LoVo (cell line): ENCODE measurements around the gene GPATCH2L.

Source experiments
- DNase-seq: peaks from one replicate; pipeline ENCODE4 v3.0.0-alpha.2; 2016; ENCODE audit warnings: low spot score

Gene GPATCH2L

GRCh38 chr14:76201162-76201561 is 49.4 kb downstream of the GPATCH2L start:
- no peak for DNase-seq

- DNase-seq, result no peak
Observed at GRCh38 chr14:76203086-76204001, 51.6 kb downstream of the GPATCH2L start.

DNA sequence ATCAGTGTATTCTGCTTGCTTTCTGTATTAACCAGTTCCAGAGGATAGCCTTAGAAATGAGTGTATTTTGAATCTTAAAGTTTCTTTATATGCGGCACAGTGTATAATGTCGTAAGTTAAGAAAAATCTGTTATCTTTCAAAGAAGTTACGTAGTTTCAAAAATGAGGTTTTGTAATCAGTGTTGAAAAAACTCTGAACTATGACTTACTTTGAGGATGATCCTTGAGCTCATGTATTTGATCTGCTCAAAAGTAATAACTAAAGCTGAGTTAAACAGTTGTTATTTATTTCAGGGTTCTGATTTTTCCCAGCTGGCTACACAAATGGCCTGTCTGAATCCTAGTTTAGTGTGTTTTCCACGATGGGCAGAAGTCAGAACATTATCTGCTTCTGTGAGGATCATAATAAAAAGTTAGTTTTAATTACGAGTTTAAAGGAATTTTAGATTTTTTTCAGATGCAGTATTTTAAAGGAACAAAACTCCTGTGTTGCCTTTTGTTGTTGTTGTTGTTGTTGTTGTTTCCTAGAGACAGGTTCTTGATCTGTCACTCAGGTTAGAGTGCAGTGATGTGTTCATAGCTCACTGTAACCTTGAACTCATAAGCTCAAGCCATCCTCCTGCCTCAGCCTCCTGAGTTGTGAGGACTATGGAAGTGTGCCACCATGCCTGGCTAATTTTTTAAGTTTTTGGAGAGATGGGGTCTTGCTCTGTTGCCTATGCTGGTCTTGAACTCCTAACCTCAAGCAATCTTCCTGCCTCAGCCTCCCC is 52.9 kb downstream of the GPATCH2L start:
- no peak for DNase-seq

GRCh38 chr14:76205708-76206107 is 54.0 kb downstream of the GPATCH2L start:
- no peak for DNase-seq

DNA sequence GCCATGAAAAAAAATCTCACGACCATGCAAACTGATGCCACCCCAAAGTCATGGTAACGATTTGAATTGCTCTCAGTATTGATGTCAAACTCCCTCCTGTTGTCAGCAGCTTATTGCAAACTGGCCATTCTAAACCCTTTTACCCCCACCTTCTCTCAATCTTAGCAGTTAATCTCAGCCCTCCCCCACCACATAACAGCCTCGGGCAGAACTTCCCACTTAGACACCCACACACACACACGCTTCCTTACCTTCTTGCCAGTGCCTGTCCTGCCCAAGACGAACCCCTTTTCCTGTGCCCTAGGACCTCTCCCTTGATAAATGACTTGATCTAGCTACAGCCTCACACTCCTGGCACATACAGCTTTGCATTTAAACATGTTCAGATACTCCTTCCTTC is 56.6 kb downstream of the GPATCH2L start:
- no peak for DNase-seq

DNA sequence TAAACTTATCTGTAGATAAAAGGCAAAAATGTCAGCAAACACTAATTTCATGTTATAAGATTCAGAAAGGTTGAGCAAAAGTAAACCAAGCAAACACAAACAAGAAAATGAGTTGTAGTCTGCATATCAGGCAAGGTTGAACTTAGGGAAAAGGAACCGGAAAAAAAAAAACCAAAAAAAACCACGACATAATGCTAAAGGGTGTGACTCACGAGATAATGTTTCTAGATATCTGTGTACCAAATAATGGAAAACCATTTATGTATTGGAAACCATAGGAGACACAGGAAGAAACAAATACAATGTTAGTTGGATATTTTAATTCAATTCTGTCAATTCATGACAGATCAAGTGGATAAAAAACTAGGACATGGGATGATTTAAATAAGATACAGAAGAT is 60.5 kb downstream of the GPATCH2L start:
- DNase-seq, result no peak

- DNase-seq, result no peak
Observed at GRCh38 chr14:76217179-76217578, 65.5 kb downstream of the GPATCH2L start.

- no peak for DNase-seq
Observed at GRCh38 chr14:76218662-76219061, 66.9 kb downstream of the GPATCH2L start.

- DNase-seq, result no peak
Observed at GRCh38 chr14:76219873-76220272, 68.2 kb downstream of the GPATCH2L start.

DNA sequence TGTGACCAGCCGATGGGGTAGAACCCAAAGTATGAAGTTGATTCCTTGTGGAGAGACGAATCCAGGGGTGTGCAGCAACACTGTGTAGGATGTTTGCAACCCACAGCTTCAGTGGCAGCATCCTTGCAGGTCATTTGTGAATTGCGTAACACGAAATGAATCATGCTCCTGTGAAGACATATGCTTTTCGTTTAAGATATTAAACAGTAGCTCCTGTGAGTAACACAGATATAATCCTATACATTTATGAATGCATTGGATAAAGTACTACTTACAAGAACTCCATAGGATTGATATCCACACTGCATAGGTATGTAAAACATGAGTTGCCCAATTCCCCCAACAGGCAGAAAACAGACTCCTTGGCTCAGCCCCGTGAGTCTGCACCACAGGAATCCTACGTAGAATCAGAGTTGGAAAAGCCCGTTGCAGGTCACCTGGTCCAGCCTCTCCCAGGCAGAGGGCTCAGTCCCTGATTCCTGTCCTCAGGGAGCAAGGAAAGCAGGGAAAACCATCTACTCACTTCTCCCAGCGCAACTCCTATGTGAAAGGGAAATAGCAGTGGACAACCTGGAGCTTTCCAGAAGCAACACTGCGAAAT is 75.8 kb downstream of the GPATCH2L start:
- no peak for DNase-seq

DNA sequence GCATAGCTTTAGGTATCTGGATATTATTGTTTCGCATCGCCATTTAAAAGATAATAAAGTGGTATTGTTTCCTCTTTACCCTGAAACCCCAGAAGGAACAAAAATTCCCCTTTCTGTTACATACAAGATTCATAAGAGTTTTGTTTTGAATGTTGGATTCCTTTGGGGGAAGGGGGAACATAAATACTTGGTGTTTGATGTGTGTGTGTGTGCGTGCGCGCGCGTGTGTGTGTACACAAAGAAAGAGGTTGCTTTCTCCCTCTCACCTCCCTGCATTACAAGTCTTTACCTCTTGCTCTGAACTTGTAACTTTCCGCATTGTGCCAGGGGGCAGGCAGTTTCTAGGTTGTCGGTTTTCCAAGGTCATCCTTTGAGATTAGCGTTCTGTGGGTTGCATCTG is 76.4 kb downstream of the GPATCH2L start:
- DNase-seq, result no peak

DNA sequence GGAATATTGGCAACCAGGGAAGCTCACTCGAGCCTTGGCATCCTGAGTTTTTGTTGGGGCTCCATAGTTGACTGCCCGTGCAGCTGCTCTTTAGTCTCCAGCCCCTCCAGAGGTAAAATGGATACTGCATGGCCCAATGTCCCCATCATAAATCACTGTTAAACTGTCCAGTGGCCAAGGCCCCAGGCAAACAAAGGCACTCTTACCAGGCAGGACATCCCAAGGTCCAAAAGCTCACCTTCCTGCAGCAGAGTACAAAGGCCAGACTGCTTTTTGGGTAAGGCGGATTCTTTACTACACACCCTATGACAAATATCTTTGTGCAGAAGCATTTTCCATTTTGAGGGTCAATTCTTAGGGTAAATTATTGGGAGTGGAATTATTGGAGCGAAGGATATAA is 81.1 kb downstream of the GPATCH2L start:
- DNase-seq, result no peak

DNA sequence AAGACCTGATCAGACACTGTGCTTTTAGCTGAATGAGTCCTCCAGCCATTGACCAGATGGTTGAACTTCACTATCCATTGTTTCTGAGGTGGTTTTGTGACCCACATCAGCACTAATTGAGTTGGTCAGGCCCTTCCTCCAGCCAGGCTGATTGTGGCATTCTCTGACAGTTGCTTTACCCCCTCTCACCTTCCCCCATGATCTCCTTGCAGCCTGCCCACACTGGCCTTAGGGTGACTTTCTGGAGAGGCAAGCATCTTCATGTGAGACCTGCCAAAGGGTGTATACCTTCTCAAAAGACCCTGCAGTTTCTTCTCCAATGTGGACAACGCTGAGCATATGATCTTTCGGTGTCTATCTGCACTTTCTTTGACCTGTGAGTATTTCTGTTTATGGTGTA is 83.9 kb downstream of the GPATCH2L start:
- DNase-seq, result no peak

DNA sequence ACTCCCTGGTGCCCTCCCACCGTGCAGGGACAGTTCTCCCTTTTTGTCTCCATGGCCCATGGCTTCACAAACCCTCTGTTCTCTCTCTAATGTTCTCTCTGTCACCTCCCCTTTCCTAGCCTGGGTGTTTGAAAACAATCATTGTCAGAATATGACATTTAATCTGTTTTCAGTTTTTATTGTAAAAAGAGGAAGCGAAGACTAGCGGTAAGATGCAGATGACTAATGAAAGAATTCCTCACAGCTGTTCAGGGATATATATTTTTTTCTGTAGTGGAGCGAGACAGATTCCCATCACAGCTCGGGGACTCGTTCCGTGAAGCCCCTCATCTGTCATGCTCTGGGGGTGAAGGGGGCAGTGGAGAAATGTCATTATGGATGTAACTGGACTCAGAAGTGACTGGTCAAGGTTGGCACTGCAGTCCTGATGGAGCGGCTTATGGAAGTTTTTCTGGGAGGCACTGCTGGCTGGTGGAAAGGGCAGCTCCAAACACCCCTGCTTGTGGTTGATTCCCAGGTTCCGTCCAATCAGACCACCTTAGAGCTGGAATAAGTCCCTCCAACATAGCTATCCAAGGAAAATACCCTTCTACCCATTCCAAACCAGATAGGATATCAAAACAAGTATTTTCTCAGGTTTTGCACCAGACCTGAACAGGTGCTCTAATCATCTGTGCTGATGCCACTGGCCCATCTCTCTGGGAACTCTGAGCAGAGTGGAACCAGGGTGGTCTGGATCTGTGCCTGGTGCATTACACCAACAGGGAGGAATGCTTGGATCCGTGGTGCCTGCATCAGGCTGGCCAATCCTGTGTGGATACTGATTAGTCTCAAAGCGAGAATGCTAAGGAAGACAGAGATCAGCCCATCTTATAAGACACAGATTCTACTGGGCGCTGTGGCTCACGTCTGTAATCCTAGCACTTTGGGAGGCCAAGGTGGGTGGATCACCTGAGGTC is 84.7 kb downstream of the GPATCH2L start:
- DNase-seq, result no peak

DNA sequence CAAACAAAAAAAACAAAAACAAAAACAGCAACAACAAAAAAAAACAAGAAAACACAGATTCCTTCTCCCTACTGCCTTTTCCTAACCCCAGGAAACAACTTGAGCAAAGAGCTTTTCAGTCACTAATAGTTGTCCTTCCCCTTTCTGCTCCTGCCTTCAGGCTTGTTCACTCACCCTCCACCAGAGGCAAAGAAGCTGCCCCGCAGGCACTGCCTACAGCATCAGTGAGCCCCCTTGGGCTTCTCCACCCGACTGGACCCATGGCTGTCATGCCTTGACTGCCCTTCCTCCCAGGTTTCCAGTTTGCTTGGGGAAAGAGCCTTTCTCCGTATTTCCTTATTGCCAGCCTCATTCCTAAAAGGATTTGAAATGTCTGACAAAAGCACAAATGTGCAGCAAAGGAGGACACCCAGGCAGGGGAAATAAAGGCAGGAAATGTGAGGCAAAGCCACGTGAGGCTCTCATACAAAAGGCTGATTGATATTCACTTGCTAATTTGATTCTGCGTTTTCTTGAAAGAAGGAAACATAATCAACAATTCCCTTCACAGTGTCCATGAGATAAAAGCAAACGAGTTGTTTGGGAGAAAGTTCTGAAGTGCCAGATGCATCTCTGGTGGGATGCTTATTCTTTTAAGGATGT is 85.7 kb downstream of the GPATCH2L start:
- no peak for DNase-seq

- DNase-seq, result no peak
Observed at GRCh38 chr14:76245097-76245496, 93.4 kb downstream of the GPATCH2L start.

DNA sequence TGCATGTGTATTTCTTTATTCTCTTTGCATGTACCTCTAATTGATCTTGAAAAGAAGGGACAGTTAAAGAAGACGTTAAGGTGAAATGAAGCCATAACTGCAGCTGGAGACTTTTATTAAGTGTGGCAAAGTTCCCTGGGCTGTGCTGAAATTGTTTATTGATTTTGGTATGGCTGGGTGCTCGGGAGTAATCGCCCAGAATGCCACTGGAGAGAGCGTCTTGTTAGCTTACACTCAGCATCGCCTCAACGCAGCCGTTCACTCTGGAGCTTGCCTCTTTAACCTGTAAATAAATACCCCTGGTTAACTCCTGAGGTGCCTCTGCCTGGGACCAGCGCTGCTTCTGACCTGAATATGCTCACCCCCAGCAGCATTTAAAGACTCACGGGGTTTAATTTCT is 98.6 kb downstream of the GPATCH2L start:
- no peak for DNase-seq

GRCh38 chr14:76252471-76252870 is 100.7 kb downstream of the GPATCH2L start:
- DNase-seq, result no peak

- DNase-seq, result no peak
Observed at GRCh38 chr14:76253111-76253510, 101.4 kb downstream of the GPATCH2L start.

- DNase-seq, result no peak
Observed at GRCh38 chr14:76256545-76256944, 104.8 kb downstream of the GPATCH2L start.

DNA sequence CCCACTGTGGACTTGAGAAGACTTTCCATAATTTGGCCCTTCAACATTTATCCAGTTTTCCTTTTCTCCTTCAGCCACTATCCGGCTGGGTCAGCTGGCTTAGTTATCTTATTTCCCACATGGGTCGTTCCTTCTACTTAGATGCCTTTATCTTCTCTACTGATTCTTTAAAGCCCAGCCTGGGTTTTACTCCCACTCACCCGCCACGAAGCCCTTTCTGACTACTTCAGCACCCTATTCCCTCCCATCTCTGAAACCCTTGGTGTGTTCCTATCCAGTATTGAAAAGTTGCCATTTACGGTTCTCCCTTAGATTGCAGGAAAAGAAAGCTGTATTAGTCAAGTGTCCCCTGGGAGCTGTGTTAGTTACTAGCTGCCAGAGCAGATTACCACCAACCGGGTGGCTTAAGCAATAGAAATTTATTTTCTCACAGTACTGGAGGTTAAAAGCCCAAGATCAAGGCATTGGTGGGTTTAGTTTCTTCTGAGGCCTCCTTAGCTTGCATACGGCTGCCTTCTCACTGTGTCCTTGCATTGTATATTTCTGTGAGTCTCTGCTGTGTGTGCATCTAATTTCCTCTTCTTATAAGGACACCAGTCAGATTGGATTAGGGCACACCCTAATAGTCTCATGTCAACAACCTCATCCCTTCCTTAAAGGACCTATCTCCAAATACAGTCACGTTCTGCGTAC is 105.5 kb downstream of the GPATCH2L start:
- no peak for DNase-seq
